Stimulated activated CD8-positive, alpha-beta memory T cell treated with anti-CD3 and anti-CD28 coated beads, Interleukin-7, amount 100 ng/mL, for 24 hours (primary cell): ENCODE data around the gene BROX.
"Not testable (repeated sequence)": the region's sequence is repeated elsewhere in the genome, so short reads cannot be mapped to it uniquely, and the experiment has no call there.

ENCODE experiments used
- DNase-seq: peaks from one replicate; pipeline ENCODE4 v3.0.0-alpha.2; 2020; ENCODE audit warnings: low read depth

Gene BROX

GRCh38 chr1:222732216-222733159 lies 20.1 kb downstream of the BROX start:
- no peak for DNase-seq

GRCh38 chr1:222734740-222735139 lies 22.4 kb downstream of the BROX start:
- no peak for DNase-seq

- no peak for DNase-seq
Observed at GRCh38 chr1:222736470-222736869, 24.1 kb downstream of the BROX start.

GRCh38 chr1:222736972-222737371 lies 24.6 kb downstream of the BROX start, which contains the start of gene FAM177B:
TSS of gene FAM177B (plus strand) at chr1:222737202. CDS start at chr1:222746546, 9,344 bp downstream.
- no peak for DNase-seq

GRCh38 chr1:222739465-222739864 lies 27.1 kb downstream of the BROX start:
- no peak for DNase-seq

GRCh38 chr1:222739929-222740328 lies 27.6 kb downstream of the BROX start:
- no peak for DNase-seq

GRCh38 chr1:222741630-222742457 lies 29.5 kb downstream of the BROX start:
- not testable (repeated sequence) for DNase-seq

- DNase-seq: no peak
Observed at GRCh38 chr1:222749927-222750326, 37.6 kb downstream of the BROX start.

- no peak for DNase-seq
Observed at GRCh38 chr1:222750651-222751050, 38.3 kb downstream of the BROX start.

GRCh38 chr1:222751255-222751654 lies 38.9 kb downstream of the BROX start:
- no peak for DNase-seq

- DNase-seq: no peak
Observed at GRCh38 chr1:222754366-222755139, 42.2 kb downstream of the BROX start.

- DNase-seq: no peak
Observed at GRCh38 chr1:222757646-222758268, 45.4 kb downstream of the BROX start.

GRCh38 chr1:222759451-222760035 lies 47.2 kb downstream of the BROX start:
- no peak for DNase-seq

GRCh38 chr1:222761083-222761482 lies 48.7 kb downstream of the BROX start:
- no peak for DNase-seq

GRCh38 chr1:222762178-222762577 lies 49.8 kb downstream of the BROX start:
- DNase-seq: not testable (repeated sequence)

- DNase-seq: no peak
Observed at GRCh38 chr1:222767152-222767571, 54.8 kb downstream of the BROX start.

GRCh38 chr1:222768592-222768991 lies 56.2 kb downstream of the BROX start:
- DNase-seq: no peak

GRCh38 chr1:222769181-222769580 lies 56.8 kb downstream of the BROX start:
- DNase-seq: no peak

GRCh38 chr1:222769971-222770620 lies 57.7 kb downstream of the BROX start:
- no peak for DNase-seq

- no peak for DNase-seq
Observed at GRCh38 chr1:222772996-222773379, 60.6 kb downstream of the BROX start.

- DNase-seq: no peak
Observed at GRCh38 chr1:222777463-222777862, 65.1 kb downstream of the BROX start.
